ENCODE data around the gene TTC39B.

- TF ChIP-seq CTCF (conservative IDR thresholded peaks at IDR 0.05; ENCODE audit: low read length) (no peak), EZH2phosphoT487 (IDR thresholded peaks at IDR 0.05; ENCODE audit: borderline replicate concordance, low read depth, low read length) (no peak)
Observed at GRCh38 chr9:15192856-15193255, 114.2 kb downstream of the TTC39B start.

Measured in OCI-LY7 (cell line).